NCI-H524 treated with DMSO at 0.1 percent for 48 hours (cell line): ENCODE results near the gene USP24.
"Not testable (repeated sequence)": the region's sequence is repeated elsewhere in the genome, so short reads cannot be mapped to it uniquely, and the experiment has no call there.

ENCODE experiments used
- DNase-seq: peaks from one replicate; lab custom pipeline; 2025; lab: John Stamatoyannopoulos, UW

USP24 gene

GRCh38 chr1:55038974-55039341 lies 176.2 kb downstream of the USP24 start:
- DNase-seq: no peak

GRCh38 chr1:55038552-55038838 lies 176.7 kb downstream of the USP24 start:
- no peak for DNase-seq

GRCh38 chr1:55037733-55038551 lies 177.2 kb downstream of the USP24 start:
- DNase-seq: peak; percentile 59

GRCh38 chr1:55035904-55036303 lies 179.3 kb downstream of the USP24 start:
- DNase-seq: no peak

- DNase-seq: no peak
Measured at GRCh38 chr1:55034476-55035133, 180.6 kb downstream of the USP24 start.

GRCh38 chr1:55033265-55033614 lies 181.9 kb downstream of the USP24 start:
- no peak for DNase-seq

GRCh38 chr1:55031098-55031497 lies 184.1 kb downstream of the USP24 start:
- not testable (repeated sequence) for DNase-seq

GRCh38 chr1:55026682-55027081 lies 188.5 kb downstream of the USP24 start:
- DNase-seq: not testable (repeated sequence)

- not testable (repeated sequence) for DNase-seq
Measured at GRCh38 chr1:55024163-55024562, 191.0 kb downstream of the USP24 start.

- DNase-seq: peak; percentile 63
Measured at GRCh38 chr1:55021942-55022546, 193.1 kb downstream of the USP24 start.

- no peak for DNase-seq
Measured at GRCh38 chr1:55018395-55018794, 196.8 kb downstream of the USP24 start.
